Progenitor cell of endocrine pancreas (in vitro differentiated cells): ENCODE measurements around the gene TDRKH. TPM values are rescaled to one million over a fixed set of nuclear protein-coding genes. Genes with fewer than 3 reads are reported as not detected.

Source experiments
- DNase-seq: peaks from one replicate; pipeline ENCODE4 v3.0.0; 2021; ENCODE audit warnings: low spot score; ENCODE audit not compliant: unreplicated experiment
- H3K27ac Mint-ChIP-seq: 2 replicates; pipeline ENCODE4 v1.8.0; 2021; ENCODE audit warnings: mild to moderate bottlenecking, moderate library complexity, mixed read lengths
- H3K27me3 Mint-ChIP-seq: 2 replicates; pipeline ENCODE4 v1.8.0; 2021; ENCODE audit warnings: mixed read lengths
- H3K36me3 Mint-ChIP-seq: 2 replicates; pipeline ENCODE4 v1.8.0; 2022; ENCODE audit warnings: mixed read lengths; ENCODE audit not compliant: insufficient read depth
- H3K4me1 Mint-ChIP-seq: 2 replicates; pipeline ENCODE4 v1.8.0; 2021; ENCODE audit warnings: low read depth, mixed read lengths
- H3K4me3 Mint-ChIP-seq: 2 replicates; pipeline ENCODE4 v1.8.0; 2021; ENCODE audit warnings: low read depth, mild to moderate bottlenecking, moderate library complexity, mixed read lengths
- H3K9me3 Mint-ChIP-seq: 2 replicates; pipeline ENCODE4 v1.8.0; 2021; ENCODE audit warnings: low read depth, mixed read lengths
- total RNA-seq: library from RNA; stranded (reverse); gene quantifications from 2 replicates; pipeline ENCODE4 v1.2.1, GENCODE V29; 2021
- TF ChIP-seq, protein P1 (sequence below): fragments of 200-600 bp; sonication (generic); IDR thresholded peaks from one replicate; pipeline ENCODE4 v1.5.0; 2021; ENCODE audit warnings: antibody characterized with exemption, mild to moderate bottlenecking; ENCODE audit not compliant: unreplicated experiment

Gene TDRKH
- total RNA-seq, 1 donor from 2014 or later, result 16.5 TPM

DNA sequence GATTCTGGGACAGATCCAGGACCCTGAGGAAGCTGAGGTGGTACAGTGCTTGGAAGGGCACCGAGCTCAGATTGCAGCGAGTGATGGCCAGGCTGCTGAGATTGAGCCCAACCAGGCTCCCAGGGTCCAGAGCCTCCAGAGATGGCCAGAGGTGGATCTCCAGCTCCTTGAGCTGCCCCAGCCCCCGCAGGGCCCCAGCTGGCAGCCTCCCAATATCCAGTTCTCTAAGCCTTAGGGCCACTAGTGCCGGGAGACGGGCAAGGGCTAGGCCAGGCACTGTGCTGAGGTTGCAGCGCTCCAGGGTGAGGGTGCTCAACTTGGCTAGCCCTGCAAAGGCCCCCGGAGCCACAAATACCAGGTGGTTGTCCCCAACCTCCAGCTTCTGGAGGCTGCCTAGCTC, 11.5 kb upstream of the TDRKH start:
- TF ChIP-seq, protein P1, sequence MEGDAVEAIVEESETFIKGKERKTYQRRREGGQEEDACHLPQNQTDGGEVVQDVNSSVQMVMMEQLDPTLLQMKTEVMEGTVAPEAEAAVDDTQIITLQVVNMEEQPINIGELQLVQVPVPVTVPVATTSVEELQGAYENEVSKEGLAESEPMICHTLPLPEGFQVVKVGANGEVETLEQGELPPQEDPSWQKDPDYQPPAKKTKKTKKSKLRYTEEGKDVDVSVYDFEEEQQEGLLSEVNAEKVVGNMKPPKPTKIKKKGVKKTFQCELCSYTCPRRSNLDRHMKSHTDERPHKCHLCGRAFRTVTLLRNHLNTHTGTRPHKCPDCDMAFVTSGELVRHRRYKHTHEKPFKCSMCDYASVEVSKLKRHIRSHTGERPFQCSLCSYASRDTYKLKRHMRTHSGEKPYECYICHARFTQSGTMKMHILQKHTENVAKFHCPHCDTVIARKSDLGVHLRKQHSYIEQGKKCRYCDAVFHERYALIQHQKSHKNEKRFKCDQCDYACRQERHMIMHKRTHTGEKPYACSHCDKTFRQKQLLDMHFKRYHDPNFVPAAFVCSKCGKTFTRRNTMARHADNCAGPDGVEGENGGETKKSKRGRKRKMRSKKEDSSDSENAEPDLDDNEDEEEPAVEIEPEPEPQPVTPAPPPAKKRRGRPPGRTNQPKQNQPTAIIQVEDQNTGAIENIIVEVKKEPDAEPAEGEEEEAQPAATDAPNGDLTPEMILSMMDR, result no peak
- H3K9me3 Mint-ChIP-seq, result no peaks in the 10 kb centered on the region

DNA sequence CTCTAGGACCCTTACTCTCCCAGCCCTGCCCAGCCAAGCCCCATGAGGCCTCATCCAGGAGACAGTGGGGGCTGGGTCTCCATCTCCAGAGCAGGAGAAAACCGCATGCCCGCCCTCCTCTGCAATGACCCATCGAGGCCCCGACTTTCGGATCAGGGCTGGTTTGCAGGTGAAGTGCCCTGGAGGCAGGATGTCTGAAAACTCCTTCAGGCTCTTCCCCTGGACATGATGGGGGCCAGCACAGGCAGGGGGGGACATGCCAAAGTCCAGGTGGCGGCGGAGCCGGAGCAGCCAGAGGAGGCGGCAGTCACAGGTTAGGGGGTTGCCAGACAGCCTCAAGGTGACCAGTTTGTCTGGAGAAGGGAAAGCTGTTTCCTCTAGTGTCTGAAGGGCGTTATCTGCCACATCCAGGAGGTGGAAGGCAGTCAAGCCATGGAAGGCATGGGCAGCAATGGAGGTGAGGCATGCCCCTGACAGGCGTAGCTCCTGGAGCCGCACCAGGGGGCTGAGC, 11.1 kb upstream of the TDRKH start:
- Mint-ChIP-seq H3K36me3 (no peaks in the 10 kb centered on the region), H3K4me1 (no peaks in the 10 kb centered on the region), H3K4me3 (no peak overlapping the region), H3K9me3 (no peaks in the 10 kb centered on the region), H3K27me3 (peaks cover 37% of the 10 kb centered on the region), H3K27ac (no peak overlapping the region)
- DNase-seq, result no peak
- TF ChIP-seq, protein P1, result no peak

More for the DNA sequence above, 11.5 kb upstream of the TDRKH start:
- no peaks in the 10 kb centered on the region for H3K36me3 Mint-ChIP-seq
- DNase-seq, result no peak
- H3K4me1 Mint-ChIP-seq, result no peaks in the 10 kb centered on the region
- H3K4me3 Mint-ChIP-seq, result no peak overlapping the region
- peaks cover 40% of the 10 kb centered on the region for H3K27me3 Mint-ChIP-seq
- H3K27ac Mint-ChIP-seq, result no peak overlapping the region

DNA sequence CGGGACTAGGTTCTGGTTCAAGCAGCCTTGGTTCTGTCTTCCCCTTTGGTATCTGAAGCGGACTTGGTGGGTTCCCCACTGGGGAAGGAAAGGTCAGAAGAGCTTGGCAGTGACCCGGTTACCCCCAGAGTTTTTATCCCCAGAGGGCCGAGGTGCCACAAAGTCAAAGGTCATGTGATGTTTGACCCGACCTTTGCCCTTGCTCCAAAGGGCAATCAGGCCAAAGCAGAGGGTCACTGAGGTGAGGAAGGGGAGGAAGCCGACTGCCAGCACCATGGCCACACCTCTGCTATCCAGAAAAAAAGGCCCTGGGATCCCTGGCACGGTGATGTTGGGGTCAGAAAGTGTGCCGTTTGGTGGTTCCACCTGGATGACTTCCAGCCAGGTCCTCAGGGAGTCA, 10.5 kb upstream of the TDRKH start:
- TF ChIP-seq, protein P1, result no peak
- H3K27ac Mint-ChIP-seq, result no peak overlapping the region
- H3K36me3 Mint-ChIP-seq, result no peaks in the 10 kb centered on the region
- peaks cover 34% of the 10 kb centered on the region for H3K27me3 Mint-ChIP-seq
- no peaks in the 10 kb centered on the region for H3K9me3 Mint-ChIP-seq
- H3K4me3 Mint-ChIP-seq, result no peak overlapping the region
- no peak for DNase-seq
- H3K4me1 Mint-ChIP-seq, result no peaks in the 10 kb centered on the region

DNA sequence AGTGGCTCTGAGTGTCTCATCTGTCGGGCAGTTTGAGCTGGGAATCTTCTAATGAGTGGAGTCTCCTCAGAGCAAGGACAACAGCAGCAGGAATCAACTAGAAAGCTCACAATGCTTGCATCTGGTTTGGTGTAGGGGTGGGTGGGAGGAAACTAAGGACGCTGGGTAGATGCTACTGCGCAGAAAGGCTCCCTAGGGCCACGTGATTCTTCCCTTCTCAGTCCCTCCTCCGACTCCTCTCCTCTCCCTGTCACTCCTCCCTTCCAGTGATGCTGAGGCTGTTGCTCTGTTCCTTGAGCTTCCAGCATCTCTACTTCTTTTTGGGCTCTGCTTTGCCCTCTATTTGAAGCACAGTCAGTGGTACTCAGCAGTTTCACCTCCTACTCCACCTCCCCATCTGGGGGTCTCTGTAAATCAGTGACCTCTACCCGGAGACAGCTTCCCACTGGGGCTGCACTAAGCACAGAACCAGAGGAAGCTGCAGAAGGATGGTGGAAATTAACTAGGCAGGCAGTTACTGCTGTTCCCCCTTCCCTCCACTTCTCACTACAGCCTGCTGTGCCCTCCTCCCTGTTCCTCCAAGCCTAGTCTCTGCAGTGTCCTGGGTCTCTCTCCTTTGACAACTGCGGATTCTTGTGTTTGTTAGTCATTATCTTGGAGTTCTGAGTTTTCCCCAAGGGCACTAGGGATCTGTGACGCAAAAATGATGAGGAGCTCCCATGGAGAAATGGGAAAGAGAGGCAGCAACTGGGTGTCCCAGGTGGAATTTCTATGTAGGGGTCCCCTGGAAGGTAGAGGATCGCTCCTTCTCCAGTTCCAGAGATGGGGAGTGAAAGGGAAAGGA, 9.1 kb upstream of the TDRKH start:
- H3K27me3 Mint-ChIP-seq, result peaks cover 29% of the 10 kb centered on the region

DNA sequence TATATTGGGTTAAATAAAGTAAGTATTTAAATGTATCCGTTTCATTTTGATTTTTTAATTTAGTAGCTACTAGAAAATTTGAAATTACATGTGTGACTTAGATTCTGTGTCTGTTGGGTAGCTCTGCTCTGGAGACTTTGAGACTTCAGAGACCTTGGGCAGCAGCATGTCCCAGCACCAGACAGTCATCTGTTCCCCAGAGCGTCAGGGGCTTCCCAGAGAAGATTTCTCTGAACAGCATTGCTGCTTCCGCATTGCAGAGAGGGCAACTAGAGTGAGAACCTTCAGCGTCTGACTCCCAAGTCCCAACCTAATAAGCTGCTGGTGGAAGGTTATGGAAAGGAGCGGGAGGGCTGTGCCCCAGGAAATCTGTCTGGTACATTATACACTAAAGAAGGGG, 8.3 kb upstream of the TDRKH start:
- H3K27ac Mint-ChIP-seq, result no peak overlapping the region
- no peaks in the 10 kb centered on the region for H3K9me3 Mint-ChIP-seq
- H3K4me3 Mint-ChIP-seq, result no peak overlapping the region
- H3K4me1 Mint-ChIP-seq, result no peaks in the 10 kb centered on the region
- DNase-seq, result no peak
- H3K27me3 Mint-ChIP-seq, result peaks cover 24% of the 10 kb centered on the region
- TF ChIP-seq, protein P1, result no peak
- no peaks in the 10 kb centered on the region for H3K36me3 Mint-ChIP-seq

More for the DNA sequence above, 9.1 kb upstream of the TDRKH start:
- TF ChIP-seq, protein P1, result no peak
- Mint-ChIP-seq H3K9me3 (no peaks in the 10 kb centered on the region), H3K36me3 (no peaks in the 10 kb centered on the region), H3K4me3 (no peak overlapping the region), H3K27ac (no peak overlapping the region), H3K4me1 (no peaks in the 10 kb centered on the region)
- DNase-seq, result no peak
